Glutamatergic neuron (in vitro differentiated cells): Measurements from ENCODE around the gene PDE4A. TPM values are rescaled to one million over a fixed set of nuclear protein-coding genes. Genes with fewer than 3 reads are reported as not detected.

ENCODE experiments used
- DNase-seq: peaks from one replicate; pipeline ENCODE4 v3.0.0; 2022
- H3K27ac Mint-ChIP-seq: one replicate; pipeline ENCODE4 v1.8.0; 2020; ENCODE audit warnings: mild to moderate bottlenecking, mixed read lengths, inconsistent platforms; ENCODE audit not compliant: unreplicated experiment
- H3K27me3 Mint-ChIP-seq: one replicate; pipeline ENCODE4 v1.8.0; 2020; ENCODE audit warnings: mild to moderate bottlenecking, moderate library complexity, mixed read lengths, inconsistent platforms; ENCODE audit not compliant: unreplicated experiment
- H3K36me3 Mint-ChIP-seq: one replicate; pipeline ENCODE4 v1.8.0; 2020; ENCODE audit warnings: mild to moderate bottlenecking, mixed read lengths, inconsistent platforms; ENCODE audit not compliant: unreplicated experiment
- H3K4me1 Mint-ChIP-seq: one replicate; pipeline ENCODE4 v1.8.0; 2020; ENCODE audit warnings: mild to moderate bottlenecking, low read depth, mixed read lengths, inconsistent platforms; ENCODE audit not compliant: unreplicated experiment
- H3K4me3 Mint-ChIP-seq: one replicate; pipeline ENCODE4 v1.8.0; 2020; ENCODE audit warnings: mild to moderate bottlenecking, mixed read lengths, inconsistent platforms; ENCODE audit not compliant: unreplicated experiment
- H3K9me3 Mint-ChIP-seq: one replicate; pipeline ENCODE4 v1.8.0; 2020; ENCODE audit warnings: mild to moderate bottlenecking, moderate library complexity, mixed read lengths, inconsistent platforms; ENCODE audit not compliant: unreplicated experiment
- total RNA-seq: library from RNA; stranded (reverse); fragmentation: NEBNext Ultra II Directional; extraction: Animal tissue kit (Norgen Biotek cat#: 25700); gene quantifications from one replicate; pipeline ENCODE4 v1.2.1, GENCODE V29; 2021; ENCODE audit not compliant: unreplicated experiment
- TF ChIP-seq, protein P1 (sequence below): fragments of 200-600 bp; sonication (generic); IDR thresholded peaks from one replicate; pipeline ENCODE4 v1.5.0; 2021; ENCODE audit not compliant: partially characterized antibody, unreplicated experiment

PDE4A gene
- total RNA-seq, 1 donor from 2014 or later = 5.7 TPM

DNA sequence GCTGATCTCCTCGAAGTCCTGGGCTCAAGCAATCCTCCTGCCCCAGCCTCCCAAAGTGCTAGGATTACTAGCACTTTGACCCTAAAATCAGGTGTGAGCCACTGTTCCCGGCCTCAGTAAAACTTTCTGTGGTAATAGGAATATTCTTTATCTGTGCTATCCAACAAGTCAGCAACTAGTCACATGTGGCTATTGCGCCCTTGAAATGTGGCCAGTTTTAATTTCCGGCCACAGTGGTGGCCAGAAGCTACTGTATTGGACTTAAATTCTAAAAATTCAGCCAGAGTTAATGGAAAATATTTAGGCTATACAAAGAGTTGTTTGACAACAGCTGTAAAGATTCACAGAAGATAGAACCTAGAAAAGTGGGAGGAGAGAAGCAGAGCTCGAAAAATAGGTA is 52.9 kb downstream of the PDE4A start:
- Mint-ChIP-seq H3K27me3 (peaks cover 9% of the 10 kb centered on the region), H3K4me1 (peaks cover 2% of the 10 kb centered on the region), H3K4me3 (peak overlapping the region; percentile 19), H3K36me3 (no peaks in the 10 kb centered on the region), H3K27ac (no peak overlapping the region), H3K9me3 (peaks cover 1% of the 10 kb centered on the region)
- DNase-seq = no peak
- TF ChIP-seq, protein P1, sequence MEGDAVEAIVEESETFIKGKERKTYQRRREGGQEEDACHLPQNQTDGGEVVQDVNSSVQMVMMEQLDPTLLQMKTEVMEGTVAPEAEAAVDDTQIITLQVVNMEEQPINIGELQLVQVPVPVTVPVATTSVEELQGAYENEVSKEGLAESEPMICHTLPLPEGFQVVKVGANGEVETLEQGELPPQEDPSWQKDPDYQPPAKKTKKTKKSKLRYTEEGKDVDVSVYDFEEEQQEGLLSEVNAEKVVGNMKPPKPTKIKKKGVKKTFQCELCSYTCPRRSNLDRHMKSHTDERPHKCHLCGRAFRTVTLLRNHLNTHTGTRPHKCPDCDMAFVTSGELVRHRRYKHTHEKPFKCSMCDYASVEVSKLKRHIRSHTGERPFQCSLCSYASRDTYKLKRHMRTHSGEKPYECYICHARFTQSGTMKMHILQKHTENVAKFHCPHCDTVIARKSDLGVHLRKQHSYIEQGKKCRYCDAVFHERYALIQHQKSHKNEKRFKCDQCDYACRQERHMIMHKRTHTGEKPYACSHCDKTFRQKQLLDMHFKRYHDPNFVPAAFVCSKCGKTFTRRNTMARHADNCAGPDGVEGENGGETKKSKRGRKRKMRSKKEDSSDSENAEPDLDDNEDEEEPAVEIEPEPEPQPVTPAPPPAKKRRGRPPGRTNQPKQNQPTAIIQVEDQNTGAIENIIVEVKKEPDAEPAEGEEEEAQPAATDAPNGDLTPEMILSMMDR = no peak

DNA sequence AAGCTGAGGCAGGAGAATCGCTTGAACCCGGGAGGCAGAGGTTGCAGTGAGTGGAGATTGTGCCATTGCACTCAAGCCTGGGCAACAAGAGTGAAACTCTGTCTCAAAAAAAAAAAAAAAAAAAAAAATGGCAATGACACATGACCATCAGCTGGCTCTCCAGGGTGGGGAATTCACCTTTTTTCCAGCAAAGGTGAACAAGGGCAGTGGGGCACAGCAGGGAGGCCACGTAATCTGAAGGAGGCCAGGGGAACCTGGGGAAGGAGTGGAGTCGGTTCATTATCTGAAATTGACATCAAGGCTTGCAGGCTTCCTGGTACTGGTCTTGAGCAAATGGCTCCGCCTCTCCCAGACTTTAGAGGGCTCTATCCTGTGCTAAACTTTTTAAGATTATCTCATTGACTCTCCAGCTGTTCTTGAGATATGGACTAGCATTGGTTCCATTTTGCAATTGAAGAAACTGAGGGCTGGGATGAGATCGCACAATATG is 54.7 kb downstream of the PDE4A start:
- no peak for DNase-seq
- Mint-ChIP-seq H3K4me1 (peaks cover 2% of the 10 kb centered on the region), H3K27ac (no peak overlapping the region), H3K36me3 (no peaks in the 10 kb centered on the region), H3K4me3 (no peak overlapping the region), H3K9me3 (no peaks in the 10 kb centered on the region), H3K27me3 (peaks cover 13% of the 10 kb centered on the region)
- TF ChIP-seq, protein P1 = no peak

DNA sequence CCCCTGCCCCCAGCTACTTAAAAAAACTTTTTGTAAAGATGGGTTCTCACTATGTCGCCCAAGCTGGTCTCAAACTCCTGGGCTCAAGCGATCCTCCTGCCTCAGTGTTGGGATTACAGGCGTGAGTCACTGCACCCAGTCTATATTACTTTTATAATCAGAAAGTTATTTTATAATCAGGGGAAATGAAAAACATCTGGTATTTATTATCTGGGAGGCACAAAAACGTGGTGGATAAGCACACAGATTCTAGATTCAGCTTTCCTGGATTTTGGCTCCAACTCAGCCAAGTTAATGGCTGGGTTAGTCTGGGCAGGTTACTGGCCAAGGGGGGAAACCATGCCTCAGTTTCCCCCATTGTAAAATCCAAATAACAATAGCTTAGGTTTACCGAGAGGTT is 58.1 kb downstream of the PDE4A start:
- no peaks in the 10 kb centered on the region for H3K36me3 Mint-ChIP-seq
- H3K27ac Mint-ChIP-seq = no peak overlapping the region
- no peak overlapping the region for H3K4me3 Mint-ChIP-seq
- H3K27me3 Mint-ChIP-seq = peaks cover 9% of the 10 kb centered on the region
- DNase-seq = no peak
- no peaks in the 10 kb centered on the region for H3K4me1 Mint-ChIP-seq
- no peaks in the 10 kb centered on the region for H3K9me3 Mint-ChIP-seq
- TF ChIP-seq, protein P1 = no peak

DNA sequence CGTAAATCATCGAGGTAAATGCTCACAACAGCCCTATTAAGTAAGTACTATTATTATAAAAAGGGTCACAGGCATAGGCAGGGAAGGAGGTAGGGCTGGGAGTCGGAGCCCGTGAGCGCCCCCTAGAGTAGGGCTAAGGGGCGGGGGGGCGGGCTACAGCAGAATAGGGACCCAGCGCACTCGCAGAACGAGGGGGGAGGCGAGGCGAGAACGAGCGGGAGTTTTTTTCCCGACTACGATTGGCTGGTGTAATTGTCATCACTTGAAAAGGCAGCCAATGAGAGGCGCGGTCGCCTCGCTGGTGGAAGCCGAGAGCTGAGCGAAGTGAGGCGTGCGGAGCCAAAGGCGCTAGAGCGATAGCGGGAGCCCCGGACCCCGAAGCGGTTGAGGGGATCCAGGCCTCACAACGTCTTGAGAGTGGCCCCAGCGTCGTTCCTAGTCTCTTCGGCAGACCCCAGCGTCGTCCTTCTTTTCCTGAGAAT is 58.6 kb downstream of the PDE4A start:
- TF ChIP-seq, protein P1 = peak; percentile 68

DNA sequence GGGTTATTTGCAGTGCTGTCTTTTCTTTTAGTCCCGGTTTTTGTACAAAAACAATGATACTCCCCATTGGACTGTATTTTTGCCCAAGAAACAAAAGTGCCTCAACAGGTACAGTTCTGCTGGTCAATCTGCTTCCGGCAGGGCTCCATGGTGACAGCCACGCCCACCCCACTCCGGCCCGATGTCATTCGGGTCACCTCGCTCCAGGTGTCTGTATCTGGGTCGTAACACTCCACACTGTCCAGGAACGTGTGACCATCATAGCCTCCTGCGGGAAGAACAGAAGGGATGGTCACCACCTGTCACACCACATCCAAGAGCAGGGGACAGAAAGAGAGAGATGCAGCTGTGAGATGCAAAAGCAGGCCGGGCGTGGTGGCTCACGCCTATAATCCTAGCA is 66.2 kb downstream of the PDE4A start:
- TF ChIP-seq, protein P1 = no peak
- H3K4me3 Mint-ChIP-seq = no peak overlapping the region
- H3K4me1 Mint-ChIP-seq = no peaks in the 10 kb centered on the region
- no peaks in the 10 kb centered on the region for H3K27me3 Mint-ChIP-seq
- peak overlapping the region; percentile 43 for H3K27ac Mint-ChIP-seq
- peaks cover 3% of the 10 kb centered on the region for H3K9me3 Mint-ChIP-seq
- peaks cover 4% of the 10 kb centered on the region for H3K36me3 Mint-ChIP-seq
- no peak for DNase-seq

More for the DNA sequence above, 58.6 kb downstream of the PDE4A start:
- H3K4me1 Mint-ChIP-seq = no peaks in the 10 kb centered on the region
- no peaks in the 10 kb centered on the region for H3K9me3 Mint-ChIP-seq
- no peaks in the 10 kb centered on the region for H3K36me3 Mint-ChIP-seq
- peak; percentile 82 for DNase-seq
- no peak overlapping the region for H3K27ac Mint-ChIP-seq
- H3K4me3 Mint-ChIP-seq = peak overlapping the region; percentile 20
- H3K27me3 Mint-ChIP-seq = peaks cover 6% of the 10 kb centered on the region
